A673 (cell line): ENCODE data around the gene ZSCAN30. TPM values are rescaled to one million over a fixed set of nuclear protein-coding genes. Genes with fewer than 3 reads are reported as not detected.

Experiments used
- BruUV-seq: library from RNA; stranded (reverse); fragments of 400-500 nt; replicated peaks from 2 replicates; lab custom pipeline; 2021; lab: Mats Ljungman, UMichigan
- CTCF ChIA-PET: fragments of 300-600 bp; sonication (Branson Sonifier 250); formaldehyde crosslinking; loops from one replicate; lab custom pipeline; 2022; ENCODE audit warnings: antibody characterized with exemption; lab: Charles Lee
- POLR2A ChIA-PET: fragments of 300-600 bp; sonication (Branson Sonifier 250); formaldehyde crosslinking; loops from one replicate; lab custom pipeline; 2022; ENCODE audit warnings: antibody characterized with exemption; ENCODE audit not compliant: low non-redundant PET; lab: Charles Lee
- DNase-seq: peaks from one replicate; pipeline ENCODE4 v3.0.0-alpha.2; 2015; ENCODE audit warnings: low spot score
- H3K27ac ChIP-seq: fragments of 200-600 bp; sonication (generic); 2 replicates; pipeline ENCODE4 v1.5.1; 2016; ENCODE audit warnings: mixed run types, low read depth, mild to moderate bottlenecking, mixed read lengths, antibody characterized with exemption, low read length; ENCODE audit not compliant: poor library complexity, severe bottlenecking
- H3K27me3 ChIP-seq: fragments of 200-600 bp; sonication (generic); replicated peaks from 2 replicates; pipeline ENCODE4 v1.6.1; 2017; ENCODE audit warnings: mixed run types, low read depth, mild to moderate bottlenecking, mixed read lengths, antibody characterized with exemption, low read length; ENCODE audit not compliant: insufficient read depth, poor library complexity
- H3K36me3 ChIP-seq: fragments of 200-600 bp; sonication (generic); 2 replicates; pipeline ENCODE4 v1.6.1; 2016; ENCODE audit warnings: mixed run types, mild to moderate bottlenecking, mixed read lengths, antibody characterized with exemption, low read length; ENCODE audit not compliant: insufficient read depth, poor library complexity, severe bottlenecking
- H3K4me1 ChIP-seq: fragments of 200-600 bp; sonication (generic); 2 replicates; pipeline ENCODE4 v1.6.1; 2017; ENCODE audit warnings: mixed run types, mild to moderate bottlenecking, mixed read lengths, antibody characterized with exemption, low read length; ENCODE audit not compliant: insufficient read depth, poor library complexity, severe bottlenecking
- H3K4me3 ChIP-seq: fragments of 200-600 bp; sonication (generic); 2 replicates; pipeline ENCODE4 v1.5.1; 2016; ENCODE audit warnings: low read depth, mixed run types, mild to moderate bottlenecking, mixed read lengths, low read length; ENCODE audit not compliant: poor library complexity, severe bottlenecking
- H3K9me3 ChIP-seq: fragments of 200-600 bp; sonication (generic); 2 replicates; pipeline ENCODE4 v1.6.1; 2016; ENCODE audit warnings: mixed run types, low read depth, mild to moderate bottlenecking, mixed read lengths, antibody characterized with exemption, low read length; ENCODE audit not compliant: poor library complexity, severe bottlenecking
- EZH2 ChIP-seq: fragments of 200-600 bp; sonication (generic); IDR thresholded peaks from 2 replicates; pipeline ENCODE4 v1.6.1; 2017; ENCODE audit warnings: borderline replicate concordance, low read depth, mild to moderate bottlenecking, mixed read lengths, antibody characterized with exemption, low read length; ENCODE audit not compliant: poor library complexity, severe bottlenecking
- intact Hi-C: fragments of 100-400 bp; cut with micrococcal nuclease; formaldehyde crosslinking; loops from one replicate; pipeline ENCODE4 v1.10.0; 2022; ENCODE audit not compliant: unreplicated experiment
- total RNA-seq: library from RNA; stranded (reverse); gene quantifications from 2 replicates; pipeline ENCODE4 v1.2.3, GENCODE V29; 2021
- TF ChIP-seq, protein P1 (sequence below): fragments of 300-800, 200-600 bp; sonication (generic); conservative IDR thresholded peaks from 2 replicates; pipeline ENCODE4 v1.5.1; 2017; ENCODE audit warnings: low read depth, mild to moderate bottlenecking, antibody characterized with exemption, low read length, moderate library complexity, mixed read lengths

Gene ZSCAN30
- total RNA-seq, 1 experiment from 2014 or later, result 17.0 TPM

DNA sequence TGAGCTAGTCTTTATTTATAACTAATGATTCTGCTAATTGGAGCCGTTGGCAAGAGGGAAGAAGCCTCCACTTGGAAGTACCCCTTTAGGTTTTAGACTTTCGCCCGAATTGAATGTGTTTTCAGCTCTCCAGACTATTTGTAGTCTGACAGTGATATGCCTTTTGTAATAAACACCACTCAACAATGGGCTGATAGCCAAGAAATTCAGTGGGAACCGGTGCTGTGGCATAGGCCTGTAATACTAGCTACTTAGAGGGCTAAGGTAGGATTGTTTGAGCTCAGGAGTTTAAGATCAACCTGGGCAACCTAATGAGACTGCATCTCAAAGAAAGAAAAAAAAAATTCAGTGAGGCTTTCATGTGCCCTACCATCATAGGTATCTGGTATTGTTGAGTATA, 13.6 kb upstream of the ZSCAN30 start:
- TF ChIP-seq, protein P1, sequence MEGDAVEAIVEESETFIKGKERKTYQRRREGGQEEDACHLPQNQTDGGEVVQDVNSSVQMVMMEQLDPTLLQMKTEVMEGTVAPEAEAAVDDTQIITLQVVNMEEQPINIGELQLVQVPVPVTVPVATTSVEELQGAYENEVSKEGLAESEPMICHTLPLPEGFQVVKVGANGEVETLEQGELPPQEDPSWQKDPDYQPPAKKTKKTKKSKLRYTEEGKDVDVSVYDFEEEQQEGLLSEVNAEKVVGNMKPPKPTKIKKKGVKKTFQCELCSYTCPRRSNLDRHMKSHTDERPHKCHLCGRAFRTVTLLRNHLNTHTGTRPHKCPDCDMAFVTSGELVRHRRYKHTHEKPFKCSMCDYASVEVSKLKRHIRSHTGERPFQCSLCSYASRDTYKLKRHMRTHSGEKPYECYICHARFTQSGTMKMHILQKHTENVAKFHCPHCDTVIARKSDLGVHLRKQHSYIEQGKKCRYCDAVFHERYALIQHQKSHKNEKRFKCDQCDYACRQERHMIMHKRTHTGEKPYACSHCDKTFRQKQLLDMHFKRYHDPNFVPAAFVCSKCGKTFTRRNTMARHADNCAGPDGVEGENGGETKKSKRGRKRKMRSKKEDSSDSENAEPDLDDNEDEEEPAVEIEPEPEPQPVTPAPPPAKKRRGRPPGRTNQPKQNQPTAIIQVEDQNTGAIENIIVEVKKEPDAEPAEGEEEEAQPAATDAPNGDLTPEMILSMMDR, result no peak
- intact Hi-C loops, result no loop called here
- no TSS peak for BruUV-seq

DNA sequence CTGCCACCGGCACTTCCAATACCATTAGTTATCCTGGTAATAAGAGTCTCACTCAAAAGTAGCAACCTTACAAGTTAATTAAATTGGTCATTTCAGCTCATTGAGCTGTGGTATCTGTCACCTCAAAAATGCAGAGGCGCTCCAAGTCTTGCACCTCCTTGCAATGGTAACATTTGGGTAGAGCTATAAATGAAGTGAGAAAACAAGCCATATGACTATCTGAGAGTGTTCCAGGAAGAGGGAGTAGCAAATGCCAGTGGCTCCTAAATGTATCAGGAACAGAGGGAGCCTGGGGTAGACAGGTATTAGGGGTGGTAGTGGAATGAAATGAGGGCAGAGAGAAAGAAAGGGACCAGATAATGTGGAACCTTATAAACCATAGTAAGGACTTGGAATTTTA, 6.0 kb upstream of the ZSCAN30 start:
- ChIA-PET POLR2A (no interaction called here), CTCF (no interaction called here)
- peaks cover 23% of the 10 kb centered on the region for H3K9me3 ChIP-seq
- BruUV-seq, result no TSS peak
- H3K36me3 ChIP-seq, result peaks cover 19% of the 10 kb centered on the region
- no peak overlapping the region for H3K4me3 ChIP-seq
- peaks cover 4% of the 10 kb centered on the region for H3K4me1 ChIP-seq
- intact Hi-C loops, result no loop called here
- DNase-seq, result no peak
- H3K27ac ChIP-seq, result no peak overlapping the region
- TF ChIP-seq EZH2, result no peak
- TF ChIP-seq, protein P1, result no peak
- no peaks in the 10 kb centered on the region for H3K27me3 ChIP-seq

More for the DNA sequence above, 13.6 kb upstream of the ZSCAN30 start:
- Histone ChIP-seq H3K4me3 (no peak overlapping the region), H3K9me3 (peaks cover 89% of the 10 kb centered on the region), H3K27ac (no peak overlapping the region), H3K36me3 (peaks cover 36% of the 10 kb centered on the region), H3K4me1 (no peaks in the 10 kb centered on the region), H3K27me3 (no peaks in the 10 kb centered on the region)
- CTCF ChIA-PET, result no interaction called here
- DNase-seq, result no peak
- POLR2A ChIA-PET, result no interaction called here

DNA sequence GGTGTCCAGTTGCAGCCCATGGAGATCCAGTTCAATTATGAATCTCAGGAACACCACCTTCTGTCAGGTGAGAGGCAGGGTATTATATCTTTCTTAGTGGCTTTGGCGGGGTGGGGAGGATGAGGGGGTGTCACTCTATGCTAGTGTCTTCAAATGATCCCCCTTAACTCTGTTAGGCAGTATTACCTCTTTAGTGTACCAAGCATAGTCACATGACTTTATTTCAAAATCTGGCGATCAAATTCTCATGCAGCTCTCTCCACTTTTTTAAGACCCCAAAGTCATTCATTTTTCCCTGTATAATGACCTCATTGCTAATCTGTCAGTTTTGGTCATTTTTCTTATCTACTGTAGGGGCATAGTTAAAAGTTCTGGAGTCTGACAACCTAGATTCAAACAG, 1.1 kb upstream of the ZSCAN30 start:
- H3K27ac ChIP-seq, result no peak overlapping the region
- ChIA-PET CTCF (no interaction called here), POLR2A (no interaction called here)
- peak overlapping the region; percentile 78 for H3K4me3 ChIP-seq
- BruUV-seq, result no TSS peak
- no peak for DNase-seq
- H3K4me1 ChIP-seq, result peaks cover 6% of the 10 kb centered on the region
- peaks cover 13% of the 10 kb centered on the region for H3K36me3 ChIP-seq
- TF ChIP-seq EZH2, result no peak
- TF ChIP-seq, protein P1, result no peak
- no peaks in the 10 kb centered on the region for H3K27me3 ChIP-seq
- H3K9me3 ChIP-seq, result peaks cover 5% of the 10 kb centered on the region
- intact Hi-C loops, result no loop called here
